ENCODE results near the gene GGA3. TPM values are rescaled to one million over a fixed set of nuclear protein-coding genes. Genes with fewer than 3 reads are reported as not detected.

GGA3 gene
- total RNA-seq, 1 experiment from 2014 or later: 58.3 TPM

GRCh38 chr17:75191584-75191983 is 69.8 kb downstream of the GGA3 start:
- TF ChIP-seq EZH2 (IDR thresholded peaks at IDR 0.05) (no peak), ELF1 (IDR thresholded peaks at IDR 0.05; ENCODE audit: borderline replicate concordance, low read depth) (no peak), SRF (IDR thresholded peaks at IDR 0.05; ENCODE audit: low read depth) (no peak), EGR1 (IDR thresholded peaks at IDR 0.05; ENCODE audit: low read depth) (no peak), POLR2AphosphoS5 (IDR thresholded peaks at IDR 0.05; ENCODE audit: low read depth, low read length) (no peak), ATF3 (IDR thresholded peaks at IDR 0.05) (no peak), CBX3 (IDR thresholded peaks at IDR 0.05; ENCODE audit: low read depth) (no peak), TCF7L2 (IDR thresholded peaks at IDR 0.05; ENCODE audit: borderline replicate concordance, extremely low read depth, insufficient read depth, insufficient read length) (no peak), MAX (IDR thresholded peaks at IDR 0.05) (no peak), EZH2phosphoT487 (IDR thresholded peaks at IDR 0.05; ENCODE audit: borderline replicate concordance) (no peak)
- RAD21 ChIA-PET (ENCODE audit: low non-redundant PET in 1 of 2, low total read pairs in 2 of 2, uncharacterized antibody in 2 of 2, unreplicated experiment in 2 of 2): no interaction called here
- Histone ChIP-seq H3K36me3 (ENCODE audit: control insufficient read depth in 1 of 2, insufficient read depth in 2 of 2, low read length in 2 of 2) (no peaks in the 10 kb centered on the region), H3K4me3 (replicated peaks in 1 of 2; ENCODE audit: low read depth in 1 of 2, low read length in 2 of 2) (no peak overlapping the region), H3K9me2 (ENCODE audit: insufficient read depth) (no peaks in the 10 kb centered on the region), H3K9me3 (ENCODE audit: control insufficient read depth in 1 of 2, insufficient read depth in 1 of 2, low read depth in 1 of 2, low read length in 2 of 2) (no peaks in the 10 kb centered on the region), H3K27ac (ENCODE audit: low read depth, low read length) (no peak overlapping the region), H3K4me1 (ENCODE audit: control insufficient read depth in 1 of 2, insufficient read depth in 2 of 2, low read length in 2 of 2) (peaks cover 9 to 13% of the 10 kb centered on the region in 2 experiments), H3K27me3 (ENCODE audit: insufficient read depth, low read length) (no peaks in the 10 kb centered on the region), H2AFZ (ENCODE audit: low read depth, low read length, poor library complexity, severe bottlenecking) (no peak overlapping the region), H3K79me2 (ENCODE audit: insufficient read depth, low read length) (no peaks in the 10 kb centered on the region), H3K9ac (ENCODE audit: low read length) (no peak overlapping the region), H3K4me2 (ENCODE audit: low read length) (no peak overlapping the region), H4K20me1 (ENCODE audit: insufficient read depth) (no peaks in the 10 kb centered on the region)
- POLR2A ChIA-PET: interaction anchor here (0.7 to 1.5 kb wide), 4 partner anchors 8 to 182 kb away, joined by 3 to 5 read pairs (median 4); partner anchors contain the start of gene SUMO2
- BruUV-seq (replicated peaks): no TSS peak
- intact Hi-C loops (cut with micrococcal nuclease): no loop called here
- ATAC-seq (no peak), DNase-seq (ENCODE audit: low read depth, low spot score) (no peak)
- CTCF ChIA-PET: interaction anchor here (0.7 to 6.2 kb wide), 2 partner anchors 9 to 127 kb away, joined by 3 to 45 read pairs; no protein-coding TSS in a partner anchor

GRCh38 chr17:75188614-75189013 is 72.8 kb downstream of the GGA3 start:
- ChIA-PET RAD21 (ENCODE audit: low non-redundant PET in 1 of 2, low total read pairs in 2 of 2, uncharacterized antibody in 2 of 2, unreplicated experiment in 2 of 2) (no interaction called here), POLR2A (interaction anchor here (1.1 to 3.7 kb wide), 3 partner anchors 11 to 64 kb away, joined by 4 to 26 read pairs (median 4); no protein-coding TSS in a partner anchor), CTCF (interaction anchor here (1.7 to 6.2 kb wide), 3 partner anchors 12 to 75 kb away, joined by 4 to 45 read pairs (median 9); no protein-coding TSS in a partner anchor)
- Histone ChIP-seq H3K27ac (ENCODE audit: low read depth, low read length) (no peak overlapping the region), H3K36me3 (ENCODE audit: control insufficient read depth in 1 of 2, insufficient read depth in 2 of 2, low read length in 2 of 2) (no peaks in the 10 kb centered on the region), H3K4me2 (ENCODE audit: low read length) (peak overlapping the region; percentile 40; the same call in 1 of the 2 replicates), H3K9me2 (ENCODE audit: insufficient read depth) (no peaks in the 10 kb centered on the region), H3K4me1 (ENCODE audit: control insufficient read depth in 1 of 2, insufficient read depth in 2 of 2, low read length in 2 of 2) (peaks cover 11 to 20% of the 10 kb centered on the region in 2 experiments), H4K20me1 (ENCODE audit: insufficient read depth) (no peaks in the 10 kb centered on the region), H3K9me3 (ENCODE audit: control insufficient read depth in 1 of 2, insufficient read depth in 1 of 2, low read depth in 1 of 2, low read length in 2 of 2) (no peaks in the 10 kb centered on the region), H3K4me3 (replicated peaks in 1 of 2; ENCODE audit: low read depth in 1 of 2, low read length in 2 of 2) (no peak overlapping the region), H3K27me3 (ENCODE audit: insufficient read depth, low read length) (no peaks in the 10 kb centered on the region), H3K79me2 (ENCODE audit: insufficient read depth, low read length) (no peaks in the 10 kb centered on the region), H3K9ac (ENCODE audit: low read length) (no peak overlapping the region), H2AFZ (ENCODE audit: low read depth, low read length, poor library complexity, severe bottlenecking) (no peak overlapping the region)
- TF ChIP-seq SIN3A (IDR thresholded peaks at IDR 0.05; ENCODE audit: low read depth) (no peak), ZBTB33 (IDR thresholded peaks at IDR 0.05; ENCODE audit: extremely low read depth, insufficient replicate concordance, low read length) (no peak), TCF7L2 (IDR thresholded peaks at IDR 0.05; ENCODE audit: borderline replicate concordance, extremely low read depth, insufficient read depth, insufficient read length) (no peak), CEBPB (IDR thresholded peaks at IDR 0.05; ENCODE audit: low read depth) (no peak), YY1 (IDR thresholded peaks at IDR 0.05; ENCODE audit: extremely low read depth, insufficient replicate concordance, low read depth, low read length) (no peak), CBX3 (IDR thresholded peaks at IDR 0.05; ENCODE audit: low read depth) (no peak), ELF1 (IDR thresholded peaks at IDR 0.05; ENCODE audit: borderline replicate concordance, low read depth) (no peak)
- DNase-seq (ENCODE audit: low read depth, low spot score): no peak
- ATAC-seq: no peak
- intact Hi-C loops (cut with micrococcal nuclease): no loop called here
- no TSS peak for BruUV-seq (replicated peaks)
